Measurements from ENCODE around the gene ZNF354B. TPM values are rescaled to one million over a fixed set of nuclear protein-coding genes. Genes with fewer than 3 reads are reported as not detected.
"Not testable (repeated sequence)": the region's sequence is repeated elsewhere in the genome, so short reads cannot be mapped to it uniquely, and the experiment has no call there.

Gene ZNF354B
- total RNA-seq, 4 donors from 2014 or later = 17.9 to 34.8 (median 31.4) TPM

GRCh38 chr5:178839319-178839704 is 20.4 kb upstream of the ZNF354B start:
- intact Hi-C loops (cut with DNase I) = no loop called here
- Histone ChIP-seq H3K4me1 (no peaks in the 10 kb centered on the region), H3K4me3 (replicated peaks in 1 of 3) (no peak overlapping the region)

GRCh38 chr5:178840399-178840798 is 19.4 kb upstream of the ZNF354B start:
- intact Hi-C loops (cut with DNase I); H3K27ac ChIP-seq; H3K9me3 ChIP-seq; H3K4me1 ChIP-seq; H3K36me3 ChIP-seq; H3K27me3 ChIP-seq; H3K4me3 ChIP-seq (replicated peaks in 1 of 3); DNase-seq: not testable (repeated sequence)
- 82 to 87% methylated on average over 7 to 11 of the region's 11 CpGs for WGBS, 2 donors

More at GRCh38 chr5:178839319-178839704, 20.4 kb upstream of the ZNF354B start:
- Histone ChIP-seq H3K27me3 (no peaks in the 10 kb centered on the region), H3K36me3 (no peaks in the 10 kb centered on the region), H3K9me3 (no peaks in the 10 kb centered on the region), H3K27ac (no peak overlapping the region)
- 14 to 19% methylated on average over 6 of the region's 6 CpGs for WGBS, 2 donors
- peak; percentile 67 to 75 for DNase-seq
- no peak for TF ChIP-seq POLR2A (IDR thresholded peaks at IDR 0.05)
- peak in 4 of 6 experiments; percentile 18 to 67 (median 54) for TF ChIP-seq CTCF (IDR thresholded peaks at IDR 0.05)

DNA sequence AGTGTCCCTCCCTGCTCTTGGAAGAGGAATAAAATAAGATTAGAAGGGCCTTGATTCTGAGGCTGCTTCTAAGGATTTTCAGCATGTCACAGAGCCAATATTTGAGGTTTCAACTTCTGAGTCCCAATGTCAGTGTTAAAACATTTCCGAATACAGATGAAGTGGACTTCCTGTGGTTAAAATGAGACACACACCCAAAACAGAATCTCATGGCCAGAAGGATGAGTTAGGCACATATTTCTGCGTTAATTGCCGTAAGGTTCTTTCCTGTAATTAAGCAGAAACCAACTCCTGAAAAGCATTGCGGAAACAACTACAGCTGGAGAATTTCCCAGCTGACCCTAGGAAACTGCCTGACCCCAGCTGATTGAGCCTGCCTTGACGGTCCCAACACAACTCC is 10.4 kb upstream of the ZNF354B start:
- no peaks in the 10 kb centered on the region for H3K9me3 ChIP-seq
- no peak overlapping the region for H3K4me3 ChIP-seq (replicated peaks in 1 of 3)
- DNase-seq = no peak
- TF ChIP-seq CTCF (IDR thresholded peaks at IDR 0.05) (no peak), POLR2A (IDR thresholded peaks at IDR 0.05) (no peak)
- H3K27me3 ChIP-seq = no peaks in the 10 kb centered on the region
- no peaks in the 10 kb centered on the region for H3K36me3 ChIP-seq
- no peak overlapping the region for H3K27ac ChIP-seq
- WGBS, 2 donors = 75% methylated on average over 5 of the region's 5 CpGs
- no peaks in the 10 kb centered on the region for H3K4me1 ChIP-seq
- intact Hi-C loops (cut with DNase I) = no loop called here

DNA sequence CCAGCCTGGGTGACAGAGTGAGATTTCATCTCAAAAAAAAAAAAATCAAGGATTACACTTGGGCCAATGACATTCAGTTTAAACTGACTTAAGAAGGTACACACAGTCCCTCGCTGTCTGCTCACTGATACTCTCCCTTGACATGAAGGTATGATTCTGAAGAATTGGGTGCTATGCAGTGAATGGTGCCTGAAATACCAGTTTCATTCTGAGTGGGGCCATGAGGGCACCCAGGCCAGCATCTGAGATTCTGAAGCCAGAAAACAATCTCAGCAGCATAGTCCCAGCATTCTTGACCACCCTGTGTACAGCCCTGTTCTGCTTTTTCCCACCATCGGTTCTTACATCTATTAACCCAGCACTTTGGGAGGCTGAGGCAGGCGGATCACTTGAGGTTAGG is 7.8 kb upstream of the ZNF354B start:
- Histone ChIP-seq H3K4me1 (no peaks in the 10 kb centered on the region), H3K36me3 (no peaks in the 10 kb centered on the region), H3K27ac (no peak overlapping the region), H3K4me3 (replicated peaks in 1 of 3) (no peak overlapping the region), H3K27me3 (no peaks in the 10 kb centered on the region), H3K9me3 (no peaks in the 10 kb centered on the region)
- TF ChIP-seq CTCF (IDR thresholded peaks at IDR 0.05) = no peak
- TF ChIP-seq POLR2A (IDR thresholded peaks at IDR 0.05) = no peak
- no peak for DNase-seq
- 91 to 92% methylated on average over 3 of the region's 3 CpGs for WGBS, 2 donors
- intact Hi-C loops (cut with DNase I) = no loop called here

- Histone ChIP-seq H3K27ac (no peak overlapping the region), H3K9me3 (no peaks in the 10 kb centered on the region), H3K4me1 (no peaks in the 10 kb centered on the region), H3K36me3 (no peaks in the 10 kb centered on the region), H3K4me3 (replicated peaks in 1 of 3) (no peak overlapping the region), H3K27me3 (no peaks in the 10 kb centered on the region)
- no peak for DNase-seq
- intact Hi-C loops (cut with DNase I) = no loop called here
- 44 to 57% methylated on average over 5 of the region's 5 CpGs for WGBS, 2 donors
- no peak for TF ChIP-seq POLR2A (IDR thresholded peaks at IDR 0.05)
- TF ChIP-seq CTCF (IDR thresholded peaks at IDR 0.05) = no peak
Measured at GRCh38 chr5:178854284-178854683, 5.5 kb upstream of the ZNF354B start.

GRCh38 chr5:178860615-178861014 is 862 bp downstream of the ZNF354B start:
- no CpG with 5 or more reads among the region's 31 CpGs for WGBS, 2 donors
- H3K27me3 ChIP-seq; H3K36me3 ChIP-seq; H3K4me1 ChIP-seq; DNase-seq; intact Hi-C loops (cut with DNase I); H3K9me3 ChIP-seq: not testable (repeated sequence)
- peak overlapping the region in 2 of 3 donors; percentile 59 to 98 for H3K4me3 ChIP-seq (replicated peaks in 1 of 3)
- H3K27ac ChIP-seq = peak overlapping the region in 1 of 3 donors; percentile 80
